ENCODE data around the gene MRGPRE.

Gene MRGPRE

DNA sequence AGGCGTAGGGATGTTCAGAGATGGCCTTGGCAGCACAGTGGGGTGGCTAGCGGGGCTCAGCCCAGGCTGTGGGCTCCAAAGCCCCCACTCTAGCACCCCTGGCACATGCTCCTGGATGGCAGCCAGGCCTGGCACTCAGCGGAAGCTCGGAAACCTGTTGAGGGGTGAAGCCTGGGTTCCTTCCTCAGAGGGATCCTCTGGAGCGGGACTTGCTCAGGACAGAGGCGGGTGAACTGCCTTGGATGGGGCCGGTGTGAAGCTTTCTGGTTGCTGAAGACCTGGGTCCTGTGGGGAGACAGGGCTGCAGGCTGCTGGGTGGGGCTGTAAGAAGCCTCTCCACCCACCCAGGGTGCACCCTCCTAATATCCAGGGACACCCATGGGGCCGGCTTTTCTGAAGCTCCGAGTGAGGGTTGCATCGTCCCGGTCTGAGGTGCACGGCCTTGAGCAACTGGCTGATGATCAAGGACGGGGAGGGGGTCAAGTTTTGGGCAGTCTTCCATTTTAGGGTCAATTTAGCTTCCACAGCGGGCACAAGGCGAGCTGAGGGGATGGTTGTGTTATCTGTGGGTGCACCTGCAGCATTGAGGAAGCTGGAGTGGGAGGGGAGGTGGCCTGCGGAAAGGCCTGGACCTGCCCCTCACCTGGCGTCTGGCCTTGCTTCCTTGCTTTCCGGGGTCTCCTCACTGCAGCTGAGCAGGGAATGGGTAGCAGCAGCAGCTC is 5.2 kb downstream of the MRGPRE start:
- no peak for DNase-seq (ENCODE audit: low read depth in 1 of 2, low spot score in 1 of 2)

DNA sequence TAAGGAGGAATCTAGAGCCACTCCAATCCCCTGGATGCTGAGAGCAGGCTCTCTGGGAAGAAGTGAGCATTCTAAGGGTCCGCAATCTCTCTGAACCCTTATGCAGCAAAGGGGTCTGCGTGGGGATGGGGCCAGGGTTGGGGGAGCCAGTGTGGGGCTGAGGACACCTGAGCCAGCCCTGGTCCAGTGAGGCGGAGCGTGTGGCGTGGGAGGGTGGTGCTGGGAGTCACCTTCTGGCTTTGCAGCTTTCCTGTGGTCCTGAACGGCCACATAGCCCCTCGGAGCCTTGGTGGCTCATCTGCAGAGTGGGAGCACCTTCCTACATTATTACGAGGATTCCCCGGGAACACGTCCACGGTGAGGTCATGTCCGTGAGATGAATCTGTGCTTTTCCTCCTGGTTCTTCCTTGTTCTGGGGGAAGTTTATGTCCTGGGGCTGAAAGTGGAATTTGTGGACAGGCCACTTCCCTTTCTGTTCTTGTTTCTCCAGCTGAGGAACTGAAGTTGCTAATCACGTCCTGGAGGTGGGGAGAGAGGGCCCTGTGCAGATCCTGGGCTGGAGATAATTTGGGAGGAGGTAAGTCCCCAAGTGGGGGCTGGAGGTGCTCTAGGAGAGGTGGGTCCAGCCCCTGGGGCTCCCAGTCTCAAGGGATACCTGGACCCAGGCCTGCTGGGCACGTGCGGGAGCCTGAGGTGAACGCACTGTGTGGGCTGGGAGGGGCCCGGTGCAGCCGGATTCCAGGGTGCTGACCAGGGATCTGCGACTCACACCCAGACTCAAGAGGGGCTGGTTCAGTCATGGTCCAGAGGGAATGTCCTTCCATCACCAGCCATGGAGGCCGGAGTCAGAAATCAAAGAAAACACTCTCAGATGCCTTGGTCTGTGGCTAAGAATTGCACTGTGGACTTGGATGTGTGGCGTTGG is 6.1 kb downstream of the MRGPRE start:
- DNase-seq (ENCODE audit: low read depth in 1 of 2, low spot score in 1 of 2), result no peak

DNA sequence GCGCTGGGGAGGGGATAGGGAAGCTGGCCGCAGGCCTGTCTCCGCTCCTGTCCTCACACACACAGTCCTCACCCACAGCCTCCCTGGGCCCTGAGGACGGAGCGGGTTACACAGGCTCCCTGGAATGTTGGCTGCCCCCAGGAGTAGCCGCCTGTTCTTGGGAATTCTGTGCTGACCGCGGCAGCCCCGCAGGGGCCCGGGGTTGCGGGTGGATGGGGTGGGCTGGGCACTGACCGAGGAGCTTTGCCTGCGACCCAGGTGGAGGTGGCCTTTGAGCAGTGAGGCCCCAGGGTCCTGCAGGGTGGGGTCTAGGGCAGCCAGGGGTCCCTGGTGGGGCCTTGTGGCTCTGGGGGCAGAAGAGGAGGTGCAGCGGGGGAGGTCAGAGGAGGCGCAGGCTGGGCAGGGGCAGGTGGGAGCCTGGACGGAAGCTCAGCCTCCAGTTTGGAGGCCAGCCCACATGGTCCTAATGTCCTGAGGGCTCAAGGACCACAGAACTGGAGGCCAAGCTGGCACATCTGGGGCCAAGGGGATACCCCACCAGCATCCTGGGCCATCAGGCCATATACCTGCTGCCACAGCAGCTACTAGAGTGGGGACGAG is 7.0 kb downstream of the MRGPRE start:
- no peak for DNase-seq (ENCODE audit: low read depth in 1 of 2, low spot score in 1 of 2)

DNA sequence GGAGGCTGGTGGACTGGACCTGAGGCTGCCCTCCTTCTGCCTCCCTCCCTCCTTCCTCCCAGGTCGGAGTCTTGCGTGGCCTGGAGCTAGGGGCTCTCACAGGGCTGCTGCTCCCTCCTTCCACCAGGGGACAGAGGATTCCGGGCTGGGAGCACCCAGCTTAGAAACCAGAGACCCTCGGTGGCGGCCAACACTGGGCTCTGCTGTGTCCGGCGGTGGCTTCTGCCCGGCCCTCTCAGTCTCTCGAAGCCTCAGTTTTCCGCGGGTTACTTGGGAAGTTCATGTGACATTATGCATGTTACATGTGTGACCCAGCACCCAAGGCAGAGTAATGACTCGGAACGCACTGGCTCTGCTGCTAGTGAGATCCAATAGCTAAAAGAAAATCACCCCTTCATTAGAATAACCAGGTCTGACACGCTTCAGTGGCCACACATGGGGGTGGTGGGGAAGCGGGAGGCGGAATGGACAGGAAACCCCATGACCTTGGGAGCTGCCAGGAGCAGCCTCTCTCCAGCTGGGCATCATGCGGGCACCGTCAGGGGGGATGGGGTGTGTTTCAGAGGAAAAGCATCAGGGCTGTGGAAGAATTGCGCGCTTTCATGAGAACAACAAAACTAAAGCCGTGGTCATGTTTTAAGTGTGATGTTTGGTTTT is 7.7 kb downstream of the MRGPRE start:
- no peak for DNase-seq (ENCODE audit: low read depth in 1 of 2, low spot score in 1 of 2)

DNA sequence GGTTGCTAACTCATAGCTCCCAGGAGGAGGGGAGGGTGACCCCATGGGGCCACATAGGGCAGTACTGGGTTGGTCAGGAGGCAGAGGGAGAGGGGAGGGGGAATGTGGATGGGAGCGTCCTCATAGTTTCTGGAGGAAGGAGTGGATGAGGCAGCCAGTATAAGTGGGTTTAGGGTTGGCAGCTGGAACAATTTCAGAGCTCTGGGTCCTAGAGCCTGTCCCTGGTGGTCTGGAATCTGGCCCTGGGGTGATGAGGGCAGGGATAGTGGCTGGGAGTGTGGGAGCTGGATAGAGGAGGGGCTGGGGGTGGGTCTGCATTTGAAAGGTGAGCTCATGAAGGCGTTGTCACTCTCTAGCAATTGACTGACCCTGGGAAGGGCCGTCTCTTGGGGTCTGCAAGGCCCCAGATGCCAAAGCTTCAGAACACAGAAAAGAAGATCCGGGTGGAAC is 8.3 kb downstream of the MRGPRE start:
- no peak for DNase-seq (ENCODE audit: low read depth in 1 of 2, low spot score in 1 of 2)

DNA sequence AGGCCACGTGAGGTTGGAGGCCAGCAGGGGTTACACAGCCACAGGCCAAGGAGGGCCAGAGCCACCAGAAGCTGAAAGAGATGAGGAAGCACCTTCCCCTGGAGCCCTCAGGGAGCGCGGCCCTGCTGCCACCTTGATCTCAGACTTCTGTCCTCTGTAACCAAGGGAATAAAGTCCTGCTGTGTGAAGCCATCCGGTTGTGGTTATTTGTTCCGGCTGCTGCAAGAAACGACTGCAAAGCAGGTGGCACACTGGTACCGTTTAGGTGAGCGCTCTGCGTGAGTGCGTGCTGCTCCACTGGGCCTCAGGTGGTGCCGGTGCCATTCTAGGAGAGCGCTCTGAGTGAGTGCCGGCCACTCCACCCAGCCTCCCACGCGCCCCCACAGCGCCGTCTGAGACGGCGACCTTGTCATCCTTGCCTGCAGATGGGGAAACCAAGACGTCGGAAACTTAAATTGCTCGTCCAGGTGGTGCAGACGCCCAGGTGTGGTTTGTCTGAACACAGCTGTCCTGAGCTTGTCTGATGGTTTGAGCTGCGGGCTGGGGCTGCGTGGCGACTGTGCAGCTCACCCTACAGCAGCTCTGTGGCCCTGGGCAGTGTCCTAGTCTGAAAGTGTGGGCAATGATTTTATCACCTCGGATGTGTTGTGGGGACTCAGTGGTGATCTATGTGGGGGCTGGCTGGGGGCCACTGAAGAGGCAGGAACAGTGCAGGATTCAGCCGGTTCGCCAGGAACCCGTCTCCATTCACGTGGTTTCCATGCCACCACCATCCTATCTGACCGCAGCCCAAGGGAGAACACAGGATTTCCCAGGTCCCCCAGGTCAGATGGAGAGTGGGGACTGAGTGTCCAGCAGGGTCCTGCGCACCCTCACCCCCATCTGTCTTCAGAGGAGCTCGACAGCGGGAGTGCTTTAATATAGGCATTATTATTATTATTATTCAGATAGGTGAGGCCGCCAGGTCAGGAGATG is 9.0 kb downstream of the MRGPRE start:
- DNase-seq (ENCODE audit: low read depth in 1 of 2, low spot score in 1 of 2), result no peak

DNA sequence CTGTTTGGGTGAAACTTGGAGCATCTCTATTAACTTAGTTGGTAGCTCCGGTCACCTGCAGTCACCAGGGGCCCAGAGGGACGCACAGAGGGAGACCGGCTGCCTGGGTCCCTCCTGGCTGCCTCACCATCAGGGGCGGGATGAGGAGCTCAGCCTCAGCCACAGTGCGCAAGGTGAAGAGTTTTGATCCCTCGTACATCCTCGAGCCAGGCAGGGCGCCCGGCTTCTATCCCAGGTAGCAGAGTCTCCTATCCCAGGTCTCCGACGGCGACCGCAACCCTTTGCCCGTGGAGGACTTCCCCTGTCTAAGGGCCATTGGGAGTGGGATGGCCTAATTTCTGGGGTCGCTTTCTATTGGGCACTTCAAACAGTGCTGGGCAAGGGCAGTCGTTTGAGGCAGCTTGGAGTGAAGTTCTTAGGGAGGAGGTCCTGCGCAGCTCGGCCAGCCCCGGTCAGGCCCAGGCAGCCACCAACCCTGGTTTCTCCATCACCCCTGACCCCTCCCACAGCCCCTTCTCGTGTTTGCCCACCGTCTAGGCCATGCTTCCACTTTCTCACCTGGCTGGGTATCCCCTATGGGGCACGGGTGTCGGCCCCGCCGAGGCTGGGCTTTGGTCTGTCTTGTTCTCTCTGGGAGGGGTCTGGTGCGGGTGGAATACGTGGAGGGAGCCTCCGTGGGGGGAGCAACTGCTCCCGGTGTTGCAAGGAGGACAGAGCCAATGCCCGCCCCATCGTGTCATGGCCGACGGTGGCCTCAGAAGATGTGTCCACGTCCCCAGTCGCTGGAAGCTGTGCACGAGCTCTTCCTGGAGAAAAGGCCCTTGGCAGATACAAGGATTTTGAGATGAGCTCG is 10.0 kb downstream of the MRGPRE start:
- DNase-seq (ENCODE audit: low read depth in 1 of 2, low spot score in 1 of 2), result no peak

DNA sequence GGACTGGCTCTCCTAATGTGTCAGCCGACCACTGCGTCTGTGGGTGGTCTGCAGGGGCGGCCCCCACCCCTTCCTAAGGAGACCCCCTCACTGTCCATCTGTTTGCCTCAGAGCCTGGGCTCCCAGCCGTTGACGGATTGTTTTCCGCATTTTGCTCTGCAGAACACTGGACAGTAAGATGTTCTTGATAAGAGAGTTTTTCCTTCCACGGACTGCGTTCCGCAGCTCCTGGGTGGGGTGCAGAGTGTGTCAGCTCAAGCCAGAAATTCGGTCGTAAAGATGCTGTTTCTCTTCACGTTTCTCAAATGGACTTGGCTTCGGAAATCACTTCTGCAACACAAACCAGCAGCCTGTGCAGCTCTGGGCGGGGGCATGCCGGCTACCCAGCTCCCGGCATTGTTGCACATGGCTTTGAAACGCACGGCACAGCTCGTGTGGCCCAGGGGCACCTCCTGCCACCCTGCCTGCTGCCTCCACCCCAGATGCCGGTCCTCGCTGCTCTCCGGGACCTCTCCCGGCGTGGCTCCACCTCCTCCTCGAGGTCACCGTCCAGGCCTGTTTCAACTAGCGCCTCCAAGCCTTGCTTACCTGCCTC is 10.7 kb downstream of the MRGPRE start:
- no peak for DNase-seq (ENCODE audit: low read depth in 1 of 2, low spot score in 1 of 2)

DNA sequence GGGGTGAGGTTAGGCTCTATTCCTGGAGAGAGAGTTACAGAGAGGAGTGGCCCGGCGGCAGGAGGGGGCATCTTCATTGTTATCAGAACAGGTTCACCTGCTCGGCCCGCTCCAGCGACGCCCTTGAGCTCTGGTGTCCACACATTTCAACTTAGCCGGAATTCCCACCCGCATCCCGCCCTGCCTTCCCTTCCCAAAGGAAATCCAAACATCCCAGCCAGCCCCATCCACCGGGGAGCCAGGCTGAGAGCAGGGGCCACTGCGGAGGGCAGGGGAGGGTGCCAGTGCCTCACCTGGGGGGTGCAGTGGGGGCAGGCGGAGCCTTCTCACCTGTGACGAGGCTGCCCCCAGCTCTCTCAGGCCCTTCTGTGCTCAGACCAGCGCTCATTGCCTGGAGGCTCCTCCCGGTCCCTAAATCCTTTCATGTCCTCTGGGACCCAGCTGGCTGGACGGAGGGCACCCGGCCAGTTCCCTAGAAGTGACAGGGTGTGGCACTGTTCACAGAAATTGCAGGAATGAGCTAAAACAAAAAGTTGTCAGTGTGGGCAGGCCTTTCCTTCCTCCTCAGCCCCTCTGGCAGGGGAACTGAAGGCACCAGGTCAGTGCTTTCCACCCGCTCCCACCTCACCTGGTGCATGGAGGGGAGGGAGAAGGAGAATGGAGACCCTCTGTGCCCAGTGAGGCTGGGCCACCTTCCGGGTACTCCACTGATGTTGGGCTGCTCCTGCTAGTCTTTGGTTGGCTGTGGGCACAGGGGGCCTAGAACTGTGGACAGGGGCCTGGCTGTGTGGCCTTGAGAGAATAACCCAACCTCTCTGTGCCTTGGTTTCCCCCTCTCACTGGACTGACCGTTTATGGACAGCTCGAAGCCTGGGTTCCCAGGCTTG is 11.5 kb downstream of the MRGPRE start:
- no peak for DNase-seq (ENCODE audit: low read depth in 1 of 2, low spot score in 1 of 2)

DNA sequence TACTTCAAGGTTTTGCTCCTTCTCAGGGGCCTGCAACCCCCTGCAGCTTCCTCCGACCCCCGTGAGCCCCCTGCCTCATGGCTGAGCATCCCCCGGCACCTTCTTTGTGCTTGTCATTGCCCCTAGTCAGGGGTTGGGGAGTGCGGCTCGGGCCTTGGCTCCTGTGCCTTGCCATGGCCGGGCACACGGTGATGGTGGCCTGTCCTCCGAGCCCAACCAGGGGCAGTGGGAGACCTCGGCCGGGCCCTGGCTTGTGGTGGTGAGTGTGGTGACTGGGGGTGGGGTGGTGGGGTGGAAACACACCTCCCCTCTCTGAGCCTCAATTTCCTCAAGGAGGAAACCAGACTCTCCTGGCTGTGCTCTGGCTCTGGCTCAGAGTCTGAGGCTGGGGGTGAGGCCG is 12.1 kb downstream of the MRGPRE start:
- no peak for DNase-seq (ENCODE audit: low read depth in 1 of 2, low spot score in 1 of 2)

DNA sequence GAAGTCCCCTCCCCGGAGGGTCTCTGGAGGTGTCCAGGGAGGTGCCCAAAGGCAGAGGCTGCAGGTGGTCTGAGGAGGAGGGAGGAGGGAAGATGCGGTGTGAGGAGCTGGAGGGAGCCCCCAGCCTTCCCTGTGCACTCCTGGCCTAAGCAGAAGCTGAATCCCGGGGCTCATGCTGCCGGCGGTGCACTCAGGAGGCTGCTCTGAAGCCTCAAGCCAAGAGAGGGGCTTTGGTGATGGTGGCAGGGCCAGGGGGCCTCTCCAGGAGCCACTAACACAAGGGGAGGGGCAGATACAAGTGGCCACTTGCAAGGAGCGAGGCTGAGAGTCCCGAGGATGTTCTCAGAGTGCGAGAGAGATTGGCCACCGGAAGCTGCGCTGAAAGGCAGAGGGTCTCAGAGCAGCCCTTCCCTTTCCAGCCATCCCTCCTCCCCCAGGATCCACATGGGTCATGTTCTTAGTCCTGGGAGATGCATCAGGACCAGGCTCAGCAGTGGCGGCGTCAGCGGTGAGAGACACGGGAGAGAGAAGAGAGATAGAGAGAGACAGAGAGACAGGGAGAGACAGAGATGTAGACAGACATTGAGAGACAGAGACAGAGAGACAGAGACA is 12.8 kb downstream of the MRGPRE start:
- no peak for DNase-seq (ENCODE audit: low read depth in 1 of 2, low spot score in 1 of 2)

DNA sequence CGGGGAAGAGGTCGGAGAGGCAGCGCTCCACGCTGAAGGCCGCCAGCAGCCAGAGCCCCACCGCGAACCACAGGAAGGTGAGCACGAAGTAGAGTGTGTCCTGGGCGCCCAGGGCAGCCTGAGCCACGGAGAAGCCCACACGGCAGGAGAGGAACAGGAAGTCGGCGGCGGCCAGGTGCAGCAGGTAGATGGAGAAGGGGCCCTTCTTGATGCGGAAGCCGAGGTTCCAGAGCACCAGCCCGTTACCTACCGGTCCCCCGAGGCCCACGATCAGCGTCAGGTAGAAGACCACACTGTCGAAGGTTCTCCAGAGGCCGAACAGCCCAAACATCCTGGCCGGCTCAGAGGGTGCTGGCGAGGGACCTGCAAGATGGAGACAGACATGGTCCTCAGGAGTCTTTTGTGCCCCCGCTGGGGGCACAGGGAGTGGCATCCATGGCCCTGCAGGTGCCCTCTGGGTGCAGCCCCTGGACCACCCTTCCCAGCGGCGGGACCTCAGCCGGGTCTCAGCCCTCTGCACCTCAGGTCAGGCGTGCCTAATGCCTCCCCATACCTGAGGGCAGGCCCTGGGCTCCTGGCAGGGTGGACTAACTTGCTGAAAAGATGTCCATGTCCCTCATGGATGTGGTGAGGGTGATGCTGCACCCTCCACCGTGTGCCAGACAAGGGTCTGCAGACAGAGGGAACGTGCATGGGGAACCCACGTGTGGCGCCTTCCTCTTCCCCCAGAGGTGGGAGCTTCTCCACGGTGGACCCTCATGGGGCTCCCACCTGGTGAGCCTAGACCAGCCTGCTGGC is 13.5 kb downstream of the MRGPRE start, which contains the start of gene MRGPRG:
Gene MRGPRG, minus strand, starts transcription at position 331 of the 798 bp plus-strand sequence. Its CDS starts 0 bp downstream, at position 331.
- no peak for DNase-seq (ENCODE audit: low read depth in 1 of 2, low spot score in 1 of 2)

DNA sequence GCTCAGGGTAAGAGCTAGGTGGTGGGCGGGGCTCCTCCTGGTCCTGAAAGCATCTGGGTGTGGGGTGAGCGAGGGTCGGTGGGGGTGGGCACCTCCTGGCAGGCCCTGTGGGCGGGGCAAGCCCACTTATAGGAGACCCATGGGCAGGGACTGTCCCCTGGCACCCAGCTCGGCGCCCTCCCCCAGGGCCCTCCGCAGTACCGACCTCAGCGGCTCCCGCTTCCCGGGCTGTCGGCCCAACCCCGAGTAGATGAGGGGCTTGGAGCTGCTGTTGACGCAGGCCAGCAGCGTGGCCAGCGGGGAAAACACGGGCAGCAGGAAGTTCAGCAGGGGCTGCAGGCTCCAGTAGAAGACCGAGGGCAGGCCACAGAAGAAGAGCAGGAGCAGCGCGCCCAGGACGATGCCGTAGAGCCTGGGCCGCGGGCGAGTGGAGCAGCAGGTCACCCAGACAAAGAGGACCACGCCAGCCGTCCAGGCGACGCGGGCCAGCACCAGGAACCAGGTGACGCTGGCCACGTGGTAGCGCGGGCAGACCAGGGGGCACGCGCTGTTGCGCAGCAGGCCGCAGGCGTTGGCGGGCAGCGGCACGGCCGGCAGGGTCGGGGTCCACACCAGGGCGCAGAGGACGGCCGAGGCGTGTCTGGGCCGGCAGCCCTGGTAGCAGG is 14.3 kb downstream of the MRGPRE start:
- DNase-seq (ENCODE audit: low read depth in 1 of 2, low spot score in 1 of 2), result no peak

DNA sequence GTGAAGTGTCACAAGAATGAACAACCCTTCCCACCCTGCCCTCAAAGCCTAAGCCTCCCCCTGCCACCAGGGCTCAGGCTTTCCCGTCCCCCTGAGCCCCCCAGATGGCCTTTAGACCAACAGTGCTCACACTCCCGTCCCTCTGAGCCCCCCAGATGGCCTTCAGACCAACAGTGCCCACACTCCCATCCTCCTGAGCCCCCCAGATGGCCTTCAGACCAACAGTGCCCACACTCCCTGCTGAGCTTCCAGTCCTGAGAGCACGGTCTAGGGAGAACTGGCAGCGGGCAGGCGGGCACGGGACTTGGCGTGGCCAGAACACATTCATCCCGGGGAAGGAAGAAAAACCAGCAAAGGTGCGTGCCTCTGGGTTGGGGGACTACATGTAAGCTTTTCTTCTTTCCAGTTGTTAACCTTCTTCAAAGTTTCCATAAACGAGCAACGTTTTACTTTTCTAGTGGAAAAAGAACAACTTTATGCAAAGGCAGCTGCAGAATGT is 16.1 kb downstream of the MRGPRE start:
- no peak for DNase-seq (ENCODE audit: low read depth in 1 of 2, low spot score in 1 of 2)

DNA sequence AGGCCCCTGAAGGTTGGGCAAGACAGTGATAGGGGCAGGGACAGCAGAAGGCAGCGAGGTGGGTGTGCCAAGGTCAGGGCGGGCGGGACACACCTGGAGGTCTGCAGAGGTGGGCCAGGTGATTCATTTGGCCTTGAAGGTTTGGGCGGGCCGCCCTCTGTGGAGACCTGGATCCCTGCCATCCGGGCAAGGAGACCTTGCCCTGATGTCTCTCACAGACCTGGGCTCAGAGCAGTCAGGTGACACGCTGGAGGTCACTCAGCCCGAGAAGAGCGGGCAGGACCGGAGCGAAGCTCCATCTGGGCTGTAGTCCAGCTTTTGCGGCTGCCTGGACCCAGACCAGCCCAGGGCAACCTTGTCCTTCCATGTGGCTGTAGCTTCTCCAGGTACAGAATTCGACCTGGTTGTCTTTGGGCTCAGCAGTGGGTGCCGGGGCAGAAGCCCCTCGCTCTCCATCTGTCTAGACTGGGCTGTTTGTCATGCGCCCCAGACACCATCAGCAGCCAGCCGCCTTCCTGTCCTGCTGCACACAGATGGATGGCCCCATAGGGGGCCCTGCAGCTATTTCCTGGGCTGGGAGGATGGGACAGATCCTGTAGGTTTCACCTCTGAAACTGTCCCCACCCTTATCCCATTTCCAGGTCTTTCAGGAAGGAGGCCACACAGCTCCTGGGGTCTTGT is 16.7 kb downstream of the MRGPRE start:
- DNase-seq (ENCODE audit: low read depth in 1 of 2, low spot score in 1 of 2), result no peak

DNA sequence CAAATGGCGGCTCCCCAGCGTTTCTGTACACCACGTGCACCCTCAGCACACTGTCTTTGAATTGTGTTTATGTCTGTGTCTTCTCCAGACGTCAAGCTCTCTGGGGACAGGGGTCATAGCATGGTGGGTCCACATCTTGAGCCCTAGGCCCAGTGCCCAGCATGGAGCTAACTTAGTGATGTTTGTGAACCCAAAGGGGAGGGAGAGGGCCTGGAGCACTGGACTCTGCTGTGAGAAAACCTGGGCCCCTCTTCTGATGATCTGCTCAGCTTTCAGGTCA is 17.9 kb downstream of the MRGPRE start:
- DNase-seq (ENCODE audit: low read depth in 1 of 2, low spot score in 1 of 2), result no peak
